ENCODE data around the gene CHD2. TPM values are rescaled to one million over a fixed set of nuclear protein-coding genes. Genes with fewer than 3 reads are reported as not detected.

Gene CHD2
- total RNA-seq, 4 donors from 2014 or later: 41.9 to 144 (median 81.8) TPM

- 57 to 90% methylated on average over 1 to 2 of the region's 2 CpGs for WGBS, 2 donors (ENCODE audit: low coverage in 1 of 2)
Observed at GRCh38 chr15:93001881-93002280, 101.8 kb downstream of the CHD2 start.

GRCh38 chr15:93005133-93005532 lies 105.0 kb downstream of the CHD2 start:
- 84 to 88% methylated on average over 3 to 4 of the region's 4 CpGs for WGBS, 2 donors (ENCODE audit: low coverage in 1 of 2)
- H3K27ac ChIP-seq: no peak overlapping the region
- H3K36me3 ChIP-seq: peaks cover 8 to 97% of the 10 kb centered on the region in 2 donors
- H3K27me3 ChIP-seq: no peaks in the 10 kb centered on the region
- H3K4me3 ChIP-seq: no peak overlapping the region
- no peaks in the 10 kb centered on the region for H3K4me1 ChIP-seq
- ATAC-seq: no peak
- TF ChIP-seq POLR2A (IDR thresholded peaks at IDR 0.05): no peak
- no peak for TF ChIP-seq POLR2AphosphoS5 (IDR thresholded peaks at IDR 0.05)
- TF ChIP-seq CTCF (IDR thresholded peaks at IDR 0.05): no peak
- TF ChIP-seq EP300 (IDR thresholded peaks at IDR 0.05): no peak
- H3K9me3 ChIP-seq: no peaks in the 10 kb centered on the region

More at GRCh38 chr15:93001881-93002280, 101.8 kb downstream of the CHD2 start:
- ATAC-seq: no peak
- Histone ChIP-seq H3K4me1 (no peaks in the 10 kb centered on the region), H3K4me3 (no peak overlapping the region), H3K27me3 (no peaks in the 10 kb centered on the region), H3K27ac (peak overlapping the region in 1 of 4 donors; percentile 11), H3K9me3 (no peaks in the 10 kb centered on the region), H3K36me3 (peaks cover 13 to 99% of the 10 kb centered on the region in 2 donors)
- TF ChIP-seq CTCF (IDR thresholded peaks at IDR 0.05): no peak
- TF ChIP-seq POLR2AphosphoS5 (IDR thresholded peaks at IDR 0.05): no peak
- no peak for TF ChIP-seq EP300 (IDR thresholded peaks at IDR 0.05)
- TF ChIP-seq POLR2A (IDR thresholded peaks at IDR 0.05): no peak

- H3K27ac ChIP-seq: no peak overlapping the region
- no peak for ATAC-seq
- H3K4me1 ChIP-seq: no peaks in the 10 kb centered on the region
- no peaks in the 10 kb centered on the region for H3K9me3 ChIP-seq
- peaks cover 16 to 97% of the 10 kb centered on the region in 2 donors for H3K36me3 ChIP-seq
- no peak for TF ChIP-seq POLR2A (IDR thresholded peaks at IDR 0.05)
- TF ChIP-seq POLR2AphosphoS5 (IDR thresholded peaks at IDR 0.05): no peak
- no peak for TF ChIP-seq EP300 (IDR thresholded peaks at IDR 0.05)
- no peak for TF ChIP-seq CTCF (IDR thresholded peaks at IDR 0.05)
- no peaks in the 10 kb centered on the region for H3K27me3 ChIP-seq
- 88 to 100% methylated on average over 1 to 3 of the region's 3 CpGs for WGBS, 2 donors (ENCODE audit: low coverage in 1 of 2)
- no peak overlapping the region for H3K4me3 ChIP-seq
Observed at GRCh38 chr15:93007994-93008393, 107.9 kb downstream of the CHD2 start.

- H3K27ac ChIP-seq: no peak overlapping the region
- H3K9me3 ChIP-seq: no peaks in the 10 kb centered on the region
- no peak overlapping the region for H3K4me3 ChIP-seq
- H3K4me1 ChIP-seq: peaks cover 0 to 3% (median 0%) of the 10 kb centered on the region in 3 donors
- ATAC-seq: no peak
- H3K36me3 ChIP-seq: peaks cover 22 to 100% of the 10 kb centered on the region in 2 donors
- 100% methylated on average over 1 of the region's 1 CpG; no CpG with 5 or more reads in 1 of the 2 donors for WGBS, 2 donors (ENCODE audit: low coverage in 1 of 2)
- no peak for TF ChIP-seq CTCF (IDR thresholded peaks at IDR 0.05)
- no peak for TF ChIP-seq POLR2AphosphoS5 (IDR thresholded peaks at IDR 0.05)
- no peak for TF ChIP-seq EP300 (IDR thresholded peaks at IDR 0.05)
- TF ChIP-seq POLR2A (IDR thresholded peaks at IDR 0.05): no peak
- no peaks in the 10 kb centered on the region for H3K27me3 ChIP-seq
Observed at GRCh38 chr15:93012786-93013185, 112.7 kb downstream of the CHD2 start.

- Histone ChIP-seq H3K27ac (peak overlapping the region in 2 of 4 donors; percentile 27 to 42), H3K36me3 (peaks cover 10 to 98% of the 10 kb centered on the region in 2 donors), H3K9me3 (no peaks in the 10 kb centered on the region), H3K27me3 (no peaks in the 10 kb centered on the region), H3K4me1 (peaks cover 0 to 22% (median 0%) of the 10 kb centered on the region in 3 donors), H3K4me3 (no peak overlapping the region)
- TF ChIP-seq EP300 (IDR thresholded peaks at IDR 0.05): no peak
- TF ChIP-seq POLR2AphosphoS5 (IDR thresholded peaks at IDR 0.05): peak; percentile 21
- WGBS, 2 donors (ENCODE audit: low coverage in 1 of 2): 82 to 90% methylated on average over 6 of the region's 6 CpGs
- ATAC-seq: peak; percentile 72
Observed at GRCh38 chr15:93017526-93017925, 117.4 kb downstream of the CHD2 start.
